AG04449 (cell line): Measurements from ENCODE around the gene FAM237B.

Source experiments
- CTCF ChIA-PET: fragments of 350-600 bp; formaldehyde crosslinking; extraction: SDS; loops from one replicate; lab custom pipeline; 2021; ENCODE audit warnings: antibody characterized with exemption; lab: Yijun Ruan, JAX
- POLR2A ChIA-PET: fragments of 400-600, 350-600 bp; formaldehyde crosslinking; extraction: SDS; loops from one replicate; lab custom pipeline; 2020; ENCODE audit warnings: antibody characterized with exemption, inconsistent platforms; lab: Yijun Ruan, JAX
- DNase-seq: peaks from one replicate; pipeline ENCODE4 v3.0.0-alpha.2; 2010; ENCODE audit warnings: low read depth, low spot score
- H3K4me3 ChIP-seq: 2 replicates; pipeline ENCODE4 v1.5.1; 2011; ENCODE audit warnings: low read depth, mild to moderate bottlenecking, control low read depth, low read length
- TF ChIP-seq, protein P1 (sequence below): IDR thresholded peaks from one replicate; pipeline ENCODE4 v1.5.1; 2011; ENCODE audit warnings: mild to moderate bottlenecking, moderate library complexity, low read length, control low read depth, inconsistent platforms; ENCODE audit not compliant: insufficient read depth; ENCODE audit errors: missing control alignments

FAM237B gene

DNA sequence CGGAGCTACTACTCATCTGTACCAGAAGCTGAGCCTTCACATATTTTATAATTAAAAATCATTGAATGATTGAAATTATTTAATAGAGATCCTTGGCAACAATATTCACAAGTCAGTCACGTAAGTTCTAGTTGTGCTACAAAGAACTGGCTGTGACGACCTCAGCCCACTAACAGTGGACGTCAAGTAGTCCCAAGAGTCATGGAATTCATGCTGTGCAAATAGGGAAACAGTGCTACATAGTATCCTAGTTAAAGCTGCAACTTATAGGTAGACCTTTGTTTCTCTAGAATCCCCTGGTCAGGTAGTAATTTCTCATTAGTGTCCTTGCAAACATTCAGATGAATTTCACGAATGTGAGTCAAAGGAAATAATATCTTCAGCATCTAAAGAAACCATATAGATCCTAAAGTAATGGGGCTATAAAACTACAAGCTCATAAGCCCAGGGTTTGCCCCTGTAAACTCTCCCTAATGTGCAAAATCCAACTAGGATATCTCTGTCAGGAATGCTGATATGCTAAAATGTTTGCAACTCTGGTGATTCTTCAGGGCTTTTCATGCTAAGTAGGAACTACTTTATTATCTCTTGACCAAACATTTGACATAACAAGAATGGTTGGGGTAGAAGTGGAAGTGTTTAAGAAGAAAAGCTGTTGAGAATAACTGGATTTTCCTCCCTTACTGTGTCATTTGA, 44.9 kb downstream of the FAM237B start:
- no peak overlapping the region for H3K4me3 ChIP-seq
- DNase-seq, result no peak
- TF ChIP-seq, protein P1, sequence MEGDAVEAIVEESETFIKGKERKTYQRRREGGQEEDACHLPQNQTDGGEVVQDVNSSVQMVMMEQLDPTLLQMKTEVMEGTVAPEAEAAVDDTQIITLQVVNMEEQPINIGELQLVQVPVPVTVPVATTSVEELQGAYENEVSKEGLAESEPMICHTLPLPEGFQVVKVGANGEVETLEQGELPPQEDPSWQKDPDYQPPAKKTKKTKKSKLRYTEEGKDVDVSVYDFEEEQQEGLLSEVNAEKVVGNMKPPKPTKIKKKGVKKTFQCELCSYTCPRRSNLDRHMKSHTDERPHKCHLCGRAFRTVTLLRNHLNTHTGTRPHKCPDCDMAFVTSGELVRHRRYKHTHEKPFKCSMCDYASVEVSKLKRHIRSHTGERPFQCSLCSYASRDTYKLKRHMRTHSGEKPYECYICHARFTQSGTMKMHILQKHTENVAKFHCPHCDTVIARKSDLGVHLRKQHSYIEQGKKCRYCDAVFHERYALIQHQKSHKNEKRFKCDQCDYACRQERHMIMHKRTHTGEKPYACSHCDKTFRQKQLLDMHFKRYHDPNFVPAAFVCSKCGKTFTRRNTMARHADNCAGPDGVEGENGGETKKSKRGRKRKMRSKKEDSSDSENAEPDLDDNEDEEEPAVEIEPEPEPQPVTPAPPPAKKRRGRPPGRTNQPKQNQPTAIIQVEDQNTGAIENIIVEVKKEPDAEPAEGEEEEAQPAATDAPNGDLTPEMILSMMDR, result no peak
- POLR2A ChIA-PET, result no interaction called here
- CTCF ChIA-PET, result interaction anchor here (1.2 to 1.6 kb wide), 3 partner anchors 123 to 155 kb away, joined by 3 to 8 read pairs (median 3); partner anchors contain the start of gene STEAP1

DNA sequence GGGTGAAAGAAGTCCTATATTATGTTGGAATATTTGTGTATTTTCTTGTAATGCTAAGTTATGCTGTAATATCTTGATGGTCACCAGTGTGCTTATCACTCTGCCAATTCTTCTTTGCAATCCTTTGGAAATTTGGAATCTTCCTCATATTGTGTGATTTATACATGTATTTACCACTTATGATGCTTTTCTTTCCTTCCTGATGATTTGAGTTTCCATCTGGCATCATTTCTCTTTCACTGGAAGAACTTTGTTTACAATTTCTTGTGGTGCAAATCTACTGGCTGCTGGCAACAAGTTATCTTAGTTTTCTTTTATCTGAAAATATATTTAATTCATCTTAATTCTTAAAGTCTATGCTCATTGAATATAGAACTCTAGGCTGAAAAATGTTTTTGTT, 46.9 kb downstream of the FAM237B start:
- ChIA-PET CTCF (interaction anchor here (1.1 to 1.4 kb wide), 2 partner anchors 28 to 120 kb away, joined by 3 to 5 read pairs; partner anchors contain the start of gene STEAP1), POLR2A (no interaction called here)
- DNase-seq, result no peak
- TF ChIP-seq, protein P1, result no peak
- H3K4me3 ChIP-seq, result no peak overlapping the region

DNA sequence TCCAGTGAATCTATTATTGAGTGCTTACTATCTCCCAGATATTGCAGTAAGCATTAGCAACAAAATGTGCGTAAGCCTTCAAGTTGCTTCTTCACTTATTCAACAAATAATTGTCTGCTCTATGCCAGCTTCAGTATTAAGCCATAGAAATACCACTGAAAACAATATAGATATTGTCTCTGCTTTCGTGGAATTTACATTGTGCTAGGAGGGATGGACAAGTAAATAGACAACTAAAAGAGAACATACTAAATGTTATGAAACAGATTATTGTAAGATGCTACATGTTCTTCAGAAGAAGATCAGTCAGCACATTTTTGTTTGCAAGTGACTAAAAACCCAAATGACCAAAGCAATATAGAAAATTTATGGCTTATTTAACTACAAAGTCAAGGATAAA, 48.9 kb downstream of the FAM237B start:
- CTCF ChIA-PET, result interaction anchor here (0.9 to 1.6 kb wide), 4 partner anchors 18 to 170 kb away, joined by 3 to 6 read pairs (median 4); partner anchors contain the start of genes STEAP1 and STEAP2
- no peak for DNase-seq
- TF ChIP-seq, protein P1, result no peak
- POLR2A ChIA-PET, result no interaction called here
- no peak overlapping the region for H3K4me3 ChIP-seq

DNA sequence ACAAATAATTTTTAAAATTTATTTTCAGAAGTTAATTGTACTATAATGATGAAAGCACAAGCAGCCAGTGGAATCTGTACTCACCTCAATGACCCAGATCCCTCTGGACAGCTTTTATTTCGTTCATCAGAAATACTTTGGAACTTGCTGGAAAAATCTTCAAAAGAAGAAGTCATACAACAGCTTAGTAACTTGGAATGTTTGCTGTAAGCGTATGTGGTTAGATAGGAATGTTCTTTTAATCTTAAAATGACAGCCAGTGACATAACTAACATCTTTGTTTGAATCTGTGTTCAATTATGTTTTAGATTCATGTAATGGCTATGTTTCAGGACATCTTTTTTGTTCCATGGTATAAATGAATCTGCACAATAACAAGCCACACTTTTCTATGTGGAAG, 49.4 kb downstream of the FAM237B start:
- TF ChIP-seq, protein P1, result no peak
- CTCF ChIA-PET, result interaction anchor here (0.9 to 1.6 kb wide), 5 partner anchors 9 to 171 kb away, joined by 3 to 6 read pairs (median 3); partner anchors contain the start of genes STEAP1 and STEAP2
- H3K4me3 ChIP-seq, result no peak overlapping the region
- POLR2A ChIA-PET, result interaction anchor here (0.7 kb wide), 1 partner anchor 60 kb away, joined by 3 read pairs; the partner anchor contains the start of gene STEAP2
- peak; percentile 24 for DNase-seq

DNA sequence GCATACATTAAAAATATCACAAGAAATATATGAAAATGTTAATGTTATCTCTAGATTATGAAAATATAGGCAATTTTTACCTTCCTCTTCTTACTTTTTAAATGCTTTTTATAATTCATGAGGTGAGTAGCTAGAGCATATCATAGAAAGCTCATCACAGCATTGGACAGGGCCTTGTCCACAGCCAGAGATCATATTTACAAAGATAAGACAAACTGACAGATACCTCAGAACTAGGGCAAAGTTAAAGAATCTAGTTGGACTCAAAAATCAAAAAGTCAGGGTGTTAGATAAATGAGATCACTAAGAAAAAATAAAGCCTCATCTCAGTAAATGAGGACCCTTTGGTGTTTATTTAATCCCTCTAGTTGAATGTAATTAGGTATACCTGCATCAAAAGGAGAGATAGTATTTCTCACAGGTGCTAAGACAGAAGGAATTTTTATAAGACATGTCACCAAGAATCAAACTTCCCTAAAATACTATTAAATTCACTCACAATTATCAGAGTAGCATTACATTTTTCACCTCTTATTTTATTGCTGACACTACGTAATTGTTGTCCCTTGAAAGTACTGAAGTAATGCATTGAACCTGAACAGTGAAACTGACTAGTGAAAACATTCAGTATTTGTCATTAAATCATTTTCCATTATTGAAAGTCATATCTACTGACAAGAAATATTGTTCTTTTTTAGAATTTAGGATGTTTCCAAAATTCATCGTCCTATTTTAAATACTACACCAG, 50.5 kb downstream of the FAM237B start:
- POLR2A ChIA-PET, result no interaction called here
- CTCF ChIA-PET, result interaction anchor here (1.1 to 1.9 kb wide), 5 partner anchors 8 to 117 kb away, joined by 3 to 6 read pairs (median 4); partner anchors contain the start of genes STEAP1 and STEAP2
- no peak for DNase-seq
- TF ChIP-seq, protein P1, result no peak
- H3K4me3 ChIP-seq, result no peak overlapping the region
